WTC11 (cell line): ENCODE measurements around the gene PCGF5. TPM values are rescaled to one million over a fixed set of nuclear protein-coding genes. Genes with fewer than 3 reads are reported as not detected.

Experiments
- ATAC-seq: fragments of 200-7000 bp; cut with Tn5 transposase; 2 replicates; pipeline ENCODE4 v1.10.0; 2021; ENCODE audit warnings: mild to moderate bottlenecking, moderate library complexity
- CTCF ChIA-PET: fragments of 300-600 bp; sonication (Branson Sonifier 250); formaldehyde crosslinking; loops from one replicate; lab custom pipeline; 2021; ENCODE audit warnings: antibody characterized with exemption; lab: Charles Lee
- POLR2A ChIA-PET: fragments of 350-600 bp; sonication (Branson Sonifier 250); formaldehyde crosslinking; loops from one replicate; lab custom pipeline; 2021; ENCODE audit warnings: antibody characterized with exemption; lab: Charles Lee
- DNase-seq: peaks from one replicate; pipeline ENCODE4 v3.0.0; 2021; ENCODE audit warnings: low spot score
- H3K27ac Mint-ChIP-seq: 2 replicates; pipeline ENCODE4 v1.8.0; 2021; ENCODE audit warnings: mixed read lengths
- H3K27me3 Mint-ChIP-seq: 2 replicates; pipeline ENCODE4 v1.8.0; 2021; ENCODE audit warnings: low read depth, mild to moderate bottlenecking, moderate library complexity, mixed read lengths
- H3K36me3 Mint-ChIP-seq: 2 replicates; pipeline ENCODE4 v1.8.0; 2021; ENCODE audit warnings: mixed read lengths
- H3K4me1 Mint-ChIP-seq: 2 replicates; pipeline ENCODE4 v1.8.0; 2022; ENCODE audit warnings: mixed read lengths
- H3K4me3 Mint-ChIP-seq: 2 replicates; pipeline ENCODE4 v1.8.0; 2021; ENCODE audit warnings: mild to moderate bottlenecking, moderate library complexity, mixed read lengths
- H3K9me3 Mint-ChIP-seq: 2 replicates; pipeline ENCODE4 v1.8.0; 2021; ENCODE audit warnings: mixed read lengths
- GABPB1 ChIP-seq: sonication (generic); formaldehyde crosslinking; IDR thresholded peaks from 2 replicates; pipeline ENCODE4 v1.8.1; 2023; ENCODE audit warnings: mild to moderate bottlenecking, missing genetic modification reagents
- GRHL2 ChIP-seq: fragments of 250-450 bp; sonication (Bioruptor Pico); IDR thresholded peaks from 2 replicates; pipeline ENCODE4 v1.8.0; 2022; ENCODE audit warnings: mild to moderate bottlenecking, moderate library complexity; ENCODE audit not compliant: insufficient replicate concordance, severe bottlenecking
- MXD4 ChIP-seq: fragments of 250-450 bp; sonication (Bioruptor Pico); IDR thresholded peaks from 2 replicates; pipeline ENCODE4 v1.8.0; 2021; ENCODE audit warnings: mild to moderate bottlenecking, moderate library complexity, borderline replicate concordance
- PRRX2 ChIP-seq: fragments of 250-450 bp; sonication (Bioruptor Pico); IDR thresholded peaks from 2 replicates; pipeline ENCODE4 v1.8.0; 2021; ENCODE audit warnings: mild to moderate bottlenecking
- RORB ChIP-seq: fragments of 250-450 bp; sonication (Bioruptor Pico); IDR thresholded peaks from 2 replicates; pipeline ENCODE4 v1.9.0; 2021; ENCODE audit warnings: mild to moderate bottlenecking
- TEAD1 ChIP-seq: sonication (generic); formaldehyde crosslinking; IDR thresholded peaks from 2 replicates; pipeline ENCODE4 v1.8.0; 2022; ENCODE audit warnings: mild to moderate bottlenecking, missing genetic modification reagents
- TEAD4 ChIP-seq: sonication (generic); formaldehyde crosslinking; IDR thresholded peaks from 2 replicates; pipeline ENCODE4 v1.8.0; 2022; ENCODE audit warnings: mild to moderate bottlenecking, missing genetic modification reagents
- ZNF423 ChIP-seq: fragments of 250-450 bp; sonication (Bioruptor Pico); IDR thresholded peaks from 2 replicates; pipeline ENCODE4 v2.1.2; 2022; ENCODE audit warnings: mild to moderate bottlenecking, moderate library complexity
- total RNA-seq: library from RNA; stranded (reverse); gene quantifications from 3 replicates; pipeline ENCODE4 v1.2.3, GENCODE V29; 2021
- TF ChIP-seq, protein P1 (sequence below): sonication (generic); formaldehyde crosslinking; IDR thresholded peaks from 2 replicates; pipeline ENCODE4 v1.8.1; 2023; ENCODE audit warnings: mild to moderate bottlenecking, moderate library complexity, missing genetic modification reagents
- TF ChIP-seq, protein P2 (sequence below): sonication (generic); formaldehyde crosslinking; IDR thresholded peaks from 2 replicates; pipeline ENCODE4 v1.8.0; 2022; ENCODE audit warnings: missing genetic modification reagents
- TF ChIP-seq, protein P3 (sequence below): sonication (generic); formaldehyde crosslinking; IDR thresholded peaks from 2 replicates; pipeline ENCODE4 v1.8.1; 2022; ENCODE audit warnings: mild to moderate bottlenecking, moderate library complexity, missing genetic modification reagents
- TF ChIP-seq, protein P4 (sequence below): sonication (generic); formaldehyde crosslinking; IDR thresholded peaks from 2 replicates; pipeline ENCODE4 v1.8.0; 2022; ENCODE audit warnings: mild to moderate bottlenecking, missing genetic modification reagents
- TF ChIP-seq, protein P5 (sequence below): sonication (generic); formaldehyde crosslinking; IDR thresholded peaks from 2 replicates; pipeline ENCODE4 v1.8.1; 2023; ENCODE audit warnings: mild to moderate bottlenecking, missing genetic modification reagents, borderline replicate concordance
- TF ChIP-seq, protein P6 (sequence below): sonication (generic); formaldehyde crosslinking; IDR thresholded peaks from 2 replicates; pipeline ENCODE4 v1.8.1; 2022; ENCODE audit warnings: low read depth, missing genetic modification reagents, borderline replicate concordance
- TF ChIP-seq, protein P7 (sequence below): fragments of 250-450 bp; sonication (Bioruptor Pico); IDR thresholded peaks from 2 replicates; pipeline ENCODE4 v1.9.0; 2021; ENCODE audit warnings: moderate library complexity, mild to moderate bottlenecking, inconsistent platforms, borderline replicate concordance
- TF ChIP-seq, protein P8 (sequence below): sonication (generic); formaldehyde crosslinking; IDR thresholded peaks from 2 replicates; pipeline ENCODE4 v1.8.0; 2022; ENCODE audit warnings: mild to moderate bottlenecking, missing genetic modification reagents
- TF ChIP-seq, protein P9 (sequence below): sonication (generic); formaldehyde crosslinking; IDR thresholded peaks from 2 replicates; pipeline ENCODE4 v1.8.1; 2022; ENCODE audit warnings: low read depth, mild to moderate bottlenecking, moderate library complexity, missing genetic modification reagents, borderline replicate concordance

PCGF5 gene
- total RNA-seq, 1 experiment from 2014 or later: 5.2 TPM

DNA sequence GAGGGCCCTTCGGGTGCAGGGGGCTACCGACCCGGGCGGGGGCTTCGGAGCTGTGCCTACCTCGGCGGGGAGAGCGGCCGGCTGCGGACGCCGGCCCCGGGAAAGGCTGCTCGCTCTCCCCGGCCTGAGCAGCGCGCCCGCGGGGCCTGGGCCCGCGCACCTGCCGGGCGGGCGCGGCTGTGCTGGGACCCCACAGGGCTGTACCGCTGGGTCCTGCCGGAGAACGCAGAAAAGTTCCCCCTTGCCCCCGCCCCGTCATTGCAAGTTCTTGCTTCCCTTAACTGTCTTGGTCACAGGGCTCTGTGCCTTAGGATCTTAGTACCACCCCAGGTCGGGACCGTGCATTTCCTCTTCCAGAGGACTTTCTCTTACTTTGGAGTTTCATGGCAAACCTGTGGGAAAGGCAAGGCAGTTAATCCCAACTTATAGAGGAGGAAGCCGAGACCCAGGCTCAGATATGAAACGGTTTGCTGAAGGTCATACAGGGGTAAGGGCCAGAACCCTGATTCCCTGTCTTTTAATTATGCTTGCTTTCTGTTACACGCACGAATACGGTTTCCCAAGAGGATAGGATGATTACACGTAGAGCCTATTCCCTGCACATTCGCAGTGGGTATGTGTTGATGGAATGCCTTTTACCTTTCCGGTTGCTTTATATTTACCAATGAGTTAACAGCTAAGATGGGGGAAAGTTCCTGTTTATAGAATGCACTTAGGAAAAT is 652 bp downstream of the PCGF5 start:
- TF ChIP-seq, protein P1, sequence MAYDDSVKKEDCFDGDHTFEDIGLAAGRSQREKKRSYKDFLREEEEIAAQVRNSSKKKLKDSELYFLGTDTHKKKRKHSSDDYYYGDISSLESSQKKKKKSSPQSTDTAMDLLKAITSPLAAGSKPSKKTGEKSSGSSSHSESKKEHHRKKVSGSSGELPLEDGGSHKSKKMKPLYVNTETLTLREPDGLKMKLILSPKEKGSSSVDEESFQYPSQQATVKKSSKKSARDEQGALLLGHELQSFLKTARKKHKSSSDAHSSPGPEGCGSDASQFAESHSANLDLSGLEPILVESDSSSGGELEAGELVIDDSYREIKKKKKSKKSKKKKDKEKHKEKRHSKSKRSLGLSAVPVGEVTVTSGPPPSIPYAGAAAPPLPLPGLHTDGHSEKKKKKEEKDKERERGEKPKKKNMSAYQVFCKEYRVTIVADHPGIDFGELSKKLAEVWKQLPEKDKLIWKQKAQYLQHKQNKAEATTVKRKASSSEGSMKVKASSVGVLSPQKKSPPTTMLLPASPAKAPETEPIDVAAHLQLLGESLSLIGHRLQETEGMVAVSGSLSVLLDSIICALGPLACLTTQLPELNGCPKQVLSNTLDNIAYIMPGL: peak; percentile 4; the same call in 1 of the 2 replicates
- TF ChIP-seq ZNF423 (CRISPR knock-in tag) (no peak), TEAD4 (CRISPR knock-in tag) (no peak)
- TF ChIP-seq, protein P2, sequence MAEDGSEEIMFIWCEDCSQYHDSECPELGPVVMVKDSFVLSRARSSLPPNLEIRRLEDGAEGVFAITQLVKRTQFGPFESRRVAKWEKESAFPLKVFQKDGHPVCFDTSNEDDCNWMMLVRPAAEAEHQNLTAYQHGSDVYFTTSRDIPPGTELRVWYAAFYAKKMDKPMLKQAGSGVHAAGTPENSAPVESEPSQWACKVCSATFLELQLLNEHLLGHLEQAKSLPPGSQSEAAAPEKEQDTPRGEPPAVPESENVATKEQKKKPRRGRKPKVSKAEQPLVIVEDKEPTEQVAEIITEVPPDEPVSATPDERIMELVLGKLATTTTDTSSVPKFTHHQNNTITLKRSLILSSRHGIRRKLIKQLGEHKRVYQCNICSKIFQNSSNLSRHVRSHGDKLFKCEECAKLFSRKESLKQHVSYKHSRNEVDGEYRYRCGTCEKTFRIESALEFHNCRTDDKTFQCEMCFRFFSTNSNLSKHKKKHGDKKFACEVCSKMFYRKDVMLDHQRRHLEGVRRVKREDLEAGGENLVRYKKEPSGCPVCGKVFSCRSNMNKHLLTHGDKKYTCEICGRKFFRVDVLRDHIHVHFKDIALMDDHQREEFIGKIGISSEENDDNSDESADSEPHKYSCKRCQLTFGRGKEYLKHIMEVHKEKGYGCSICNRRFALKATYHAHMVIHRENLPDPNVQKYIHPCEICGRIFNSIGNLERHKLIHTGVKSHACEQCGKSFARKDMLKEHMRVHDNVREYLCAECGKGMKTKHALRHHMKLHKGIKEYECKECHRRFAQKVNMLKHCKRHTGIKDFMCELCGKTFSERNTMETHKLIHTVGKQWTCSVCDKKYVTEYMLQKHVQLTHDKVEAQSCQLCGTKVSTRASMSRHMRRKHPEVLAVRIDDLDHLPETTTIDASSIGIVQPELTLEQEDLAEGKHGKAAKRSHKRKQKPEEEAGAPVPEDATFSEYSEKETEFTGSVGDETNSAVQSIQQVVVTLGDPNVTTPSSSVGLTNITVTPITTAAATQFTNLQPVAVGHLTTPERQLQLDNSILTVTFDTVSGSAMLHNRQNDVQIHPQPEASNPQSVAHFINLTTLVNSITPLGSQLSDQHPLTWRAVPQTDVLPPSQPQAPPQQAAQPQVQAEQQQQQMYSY: no peak
- TF ChIP-seq, protein P3, sequence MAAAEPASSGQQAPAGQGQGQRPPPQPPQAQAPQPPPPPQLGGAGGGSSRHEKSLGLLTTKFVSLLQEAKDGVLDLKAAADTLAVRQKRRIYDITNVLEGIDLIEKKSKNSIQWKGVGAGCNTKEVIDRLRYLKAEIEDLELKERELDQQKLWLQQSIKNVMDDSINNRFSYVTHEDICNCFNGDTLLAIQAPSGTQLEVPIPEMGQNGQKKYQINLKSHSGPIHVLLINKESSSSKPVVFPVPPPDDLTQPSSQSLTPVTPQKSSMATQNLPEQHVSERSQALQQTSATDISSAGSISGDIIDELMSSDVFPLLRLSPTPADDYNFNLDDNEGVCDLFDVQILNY (CRISPR knock-in tag): no peak
- TF ChIP-seq, protein P4, sequence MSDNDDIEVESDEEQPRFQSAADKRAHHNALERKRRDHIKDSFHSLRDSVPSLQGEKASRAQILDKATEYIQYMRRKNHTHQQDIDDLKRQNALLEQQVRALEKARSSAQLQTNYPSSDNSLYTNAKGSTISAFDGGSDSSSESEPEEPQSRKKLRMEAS (CRISPR knock-in tag): no peak
- TF ChIP-seq, all 79 proteins: peak for 1
- ATAC-seq (peak; percentile 64), DNase-seq (peak; percentile 39)
- CTCF ChIA-PET: interaction anchor here (1.3 to 1.8 kb wide), 3 partner anchors 13 to 309 kb away, joined by 4 read pairs; no protein-coding TSS in a partner anchor
- H3K4me3 Mint-ChIP-seq: peak overlapping the region; percentile 75
- H3K27me3 Mint-ChIP-seq: peaks cover 63% of the 10 kb centered on the region
- no peaks in the 10 kb centered on the region for H3K9me3 Mint-ChIP-seq
- H3K36me3 Mint-ChIP-seq: no peaks in the 10 kb centered on the region
- peaks cover 11% of the 10 kb centered on the region for H3K4me1 Mint-ChIP-seq
- H3K27ac Mint-ChIP-seq: no peak overlapping the region
- POLR2A ChIA-PET: no interaction called here

DNA sequence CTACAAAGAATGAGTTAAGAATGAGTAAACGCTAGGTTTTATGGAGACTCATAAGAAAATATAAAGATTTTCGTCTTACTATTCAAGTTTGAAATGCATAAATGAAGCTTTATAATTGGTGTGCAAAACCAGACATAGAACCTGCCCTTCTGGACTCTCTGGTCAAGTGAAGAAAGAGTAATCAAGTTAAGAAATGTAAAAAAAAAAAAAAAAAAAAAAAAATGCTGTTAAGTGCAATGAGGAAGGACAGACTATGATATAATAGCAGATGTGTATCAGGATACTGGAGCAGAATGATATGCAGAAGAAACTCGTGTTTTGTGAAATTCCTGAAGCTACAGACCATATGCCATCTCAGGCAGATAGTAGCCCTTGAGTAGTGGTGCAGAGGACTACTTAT is 5.6 kb downstream of the PCGF5 start:
- Mint-ChIP-seq H3K36me3 (no peaks in the 10 kb centered on the region), H3K9me3 (no peaks in the 10 kb centered on the region), H3K4me3 (no peak overlapping the region), H3K4me1 (peaks cover 9% of the 10 kb centered on the region), H3K27me3 (peaks cover 30% of the 10 kb centered on the region), H3K27ac (no peak overlapping the region)
- POLR2A ChIA-PET: no interaction called here
- CTCF ChIA-PET: no interaction called here
- DNase-seq: no peak
- ATAC-seq: no peak
- TF ChIP-seq TEAD1 (CRISPR knock-in tag) (no peak), PRRX2 (no peak), GABPB1 (CRISPR knock-in tag) (no peak), GRHL2 (no peak), TEAD4 (CRISPR knock-in tag) (no peak), RORB (CRISPR knock-in tag) (no peak), MXD4 (CRISPR knock-in tag) (no peak)
- TF ChIP-seq, protein P5, sequence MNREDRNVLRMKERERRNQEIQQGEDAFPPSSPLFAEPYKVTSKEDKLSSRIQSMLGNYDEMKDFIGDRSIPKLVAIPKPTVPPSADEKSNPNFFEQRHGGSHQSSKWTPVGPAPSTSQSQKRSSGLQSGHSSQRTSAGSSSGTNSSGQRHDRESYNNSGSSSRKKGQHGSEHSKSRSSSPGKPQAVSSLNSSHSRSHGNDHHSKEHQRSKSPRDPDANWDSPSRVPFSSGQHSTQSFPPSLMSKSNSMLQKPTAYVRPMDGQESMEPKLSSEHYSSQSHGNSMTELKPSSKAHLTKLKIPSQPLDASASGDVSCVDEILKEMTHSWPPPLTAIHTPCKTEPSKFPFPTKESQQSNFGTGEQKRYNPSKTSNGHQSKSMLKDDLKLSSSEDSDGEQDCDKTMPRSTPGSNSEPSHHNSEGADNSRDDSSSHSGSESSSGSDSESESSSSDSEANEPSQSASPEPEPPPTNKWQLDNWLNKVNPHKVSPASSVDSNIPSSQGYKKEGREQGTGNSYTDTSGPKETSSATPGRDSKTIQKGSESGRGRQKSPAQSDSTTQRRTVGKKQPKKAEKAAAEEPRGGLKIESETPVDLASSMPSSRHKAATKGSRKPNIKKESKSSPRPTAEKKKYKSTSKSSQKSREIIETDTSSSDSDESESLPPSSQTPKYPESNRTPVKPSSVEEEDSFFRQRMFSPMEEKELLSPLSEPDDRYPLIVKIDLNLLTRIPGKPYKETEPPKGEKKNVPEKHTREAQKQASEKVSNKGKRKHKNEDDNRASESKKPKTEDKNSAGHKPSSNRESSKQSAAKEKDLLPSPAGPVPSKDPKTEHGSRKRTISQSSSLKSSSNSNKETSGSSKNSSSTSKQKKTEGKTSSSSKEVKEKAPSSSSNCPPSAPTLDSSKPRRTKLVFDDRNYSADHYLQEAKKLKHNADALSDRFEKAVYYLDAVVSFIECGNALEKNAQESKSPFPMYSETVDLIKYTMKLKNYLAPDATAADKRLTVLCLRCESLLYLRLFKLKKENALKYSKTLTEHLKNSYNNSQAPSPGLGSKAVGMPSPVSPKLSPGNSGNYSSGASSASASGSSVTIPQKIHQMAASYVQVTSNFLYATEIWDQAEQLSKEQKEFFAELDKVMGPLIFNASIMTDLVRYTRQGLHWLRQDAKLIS: no peak
- TF ChIP-seq, protein P6, sequence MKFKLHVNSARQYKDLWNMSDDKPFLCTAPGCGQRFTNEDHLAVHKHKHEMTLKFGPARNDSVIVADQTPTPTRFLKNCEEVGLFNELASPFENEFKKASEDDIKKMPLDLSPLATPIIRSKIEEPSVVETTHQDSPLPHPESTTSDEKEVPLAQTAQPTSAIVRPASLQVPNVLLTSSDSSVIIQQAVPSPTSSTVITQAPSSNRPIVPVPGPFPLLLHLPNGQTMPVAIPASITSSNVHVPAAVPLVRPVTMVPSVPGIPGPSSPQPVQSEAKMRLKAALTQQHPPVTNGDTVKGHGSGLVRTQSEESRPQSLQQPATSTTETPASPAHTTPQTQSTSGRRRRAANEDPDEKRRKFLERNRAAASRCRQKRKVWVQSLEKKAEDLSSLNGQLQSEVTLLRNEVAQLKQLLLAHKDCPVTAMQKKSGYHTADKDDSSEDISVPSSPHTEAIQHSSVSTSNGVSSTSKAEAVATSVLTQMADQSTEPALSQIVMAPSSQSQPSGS: no peak
- TF ChIP-seq, protein P7, sequence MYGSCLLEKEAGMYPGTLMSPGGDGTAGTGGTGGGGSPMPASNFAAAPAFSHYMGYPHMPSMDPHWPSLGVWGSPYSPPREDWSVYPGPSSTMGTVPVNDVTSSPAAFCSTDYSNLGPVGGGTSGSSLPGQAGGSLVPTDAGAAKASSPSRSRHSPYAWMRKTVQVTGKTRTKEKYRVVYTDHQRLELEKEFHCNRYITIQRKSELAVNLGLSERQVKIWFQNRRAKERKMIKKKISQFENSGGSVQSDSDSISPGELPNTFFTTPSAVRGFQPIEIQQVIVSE (CRISPR knock-in tag): no peak
- TF ChIP-seq, protein P8, sequence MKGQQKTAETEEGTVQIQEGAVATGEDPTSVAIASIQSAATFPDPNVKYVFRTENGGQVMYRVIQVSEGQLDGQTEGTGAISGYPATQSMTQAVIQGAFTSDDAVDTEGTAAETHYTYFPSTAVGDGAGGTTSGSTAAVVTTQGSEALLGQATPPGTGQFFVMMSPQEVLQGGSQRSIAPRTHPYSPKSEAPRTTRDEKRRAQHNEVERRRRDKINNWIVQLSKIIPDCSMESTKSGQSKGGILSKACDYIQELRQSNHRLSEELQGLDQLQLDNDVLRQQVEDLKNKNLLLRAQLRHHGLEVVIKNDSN (CRISPR knock-in tag): no peak
- TF ChIP-seq, protein P9, sequence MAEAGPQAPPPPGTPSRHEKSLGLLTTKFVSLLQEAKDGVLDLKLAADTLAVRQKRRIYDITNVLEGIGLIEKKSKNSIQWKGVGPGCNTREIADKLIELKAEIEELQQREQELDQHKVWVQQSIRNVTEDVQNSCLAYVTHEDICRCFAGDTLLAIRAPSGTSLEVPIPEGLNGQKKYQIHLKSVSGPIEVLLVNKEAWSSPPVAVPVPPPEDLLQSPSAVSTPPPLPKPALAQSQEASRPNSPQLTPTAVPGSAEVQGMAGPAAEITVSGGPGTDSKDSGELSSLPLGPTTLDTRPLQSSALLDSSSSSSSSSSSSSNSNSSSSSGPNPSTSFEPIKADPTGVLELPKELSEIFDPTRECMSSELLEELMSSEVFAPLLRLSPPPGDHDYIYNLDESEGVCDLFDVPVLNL (CRISPR knock-in tag): no peak
